AG04450 (cell line): ENCODE results near the gene ANTKMT. TPM values are rescaled to one million over a fixed set of nuclear protein-coding genes. Genes with fewer than 3 reads are reported as not detected.

Source experiments
- CTCF ChIA-PET: fragments of 300-600, 350-600 bp; formaldehyde crosslinking; extraction: SDS; loops from one replicate; lab custom pipeline; 2022; ENCODE audit warnings: antibody characterized with exemption, inconsistent platforms; lab: Charles Lee
- POLR2A ChIA-PET: fragments of 350-600 bp; formaldehyde crosslinking; extraction: SDS; loops from one replicate; lab custom pipeline; 2021; ENCODE audit warnings: antibody characterized with exemption, inconsistent platforms; lab: Yijun Ruan, JAX
- DNase-seq: peaks from one replicate; pipeline ENCODE4 v3.0.0-alpha.2; 2011; ENCODE audit warnings: low read depth, low spot score
- H3K27ac ChIP-seq: one replicate; pipeline ENCODE4 v1.5.1; 2012; ENCODE audit warnings: low read depth, low read length, control low read depth
- H3K27me3 ChIP-seq: one replicate; pipeline ENCODE4 v1.6.0; 2012; ENCODE audit warnings: low read length; ENCODE audit not compliant: control insufficient read depth, insufficient read depth
- H3K4me3 ChIP-seq: 2 replicates; pipeline ENCODE4 v1.5.1; 2011; ENCODE audit warnings: mild to moderate bottlenecking, low read depth, low read length, control low read depth
- H3K9me3 ChIP-seq: 2 replicates; pipeline ENCODE4 v1.5.1; 2012; ENCODE audit warnings: low read length; ENCODE audit not compliant: control insufficient read depth, insufficient read depth
- CTCF ChIP-seq: IDR thresholded peaks from 2 replicates; pipeline ENCODE4 v1.5.1; 2011; ENCODE audit warnings: low read depth, low read length, control low read depth, inconsistent platforms
- polyA plus RNA-seq: library from polyadenylated mRNA; depleted of rRNA; stranded (reverse); fragments of >200 nt; gene quantifications from 2 replicates; pipeline ENCODE4 v1.2.3, GENCODE V29; 2011

The ANTKMT gene
- polyA plus RNA-seq, 1 experiment = 5.3 TPM

GRCh38 chr16:763369-764183 lies 42.6 kb downstream of the ANTKMT start:
- TF ChIP-seq CTCF = no peak
- CTCF ChIA-PET = interaction anchor here (0.6 kb wide), 1 partner anchor 22 kb away, joined by 3 read pairs; no protein-coding TSS in a partner anchor
- no peak overlapping the region for H3K4me3 ChIP-seq
- no peak overlapping the region for H3K27ac ChIP-seq
- peaks cover 7% of the 10 kb centered on the region for H3K27me3 ChIP-seq
- DNase-seq = no peak
- H3K9me3 ChIP-seq = no peaks in the 10 kb centered on the region; the same call in 1 of the 2 replicates
- POLR2A ChIA-PET = interaction anchor here (1.6 kb wide), 1 partner anchor 15 kb away, joined by 3 read pairs; no protein-coding TSS in a partner anchor

GRCh38 chr16:764184-764750 lies 43.3 kb downstream of the ANTKMT start:
- Histone ChIP-seq H3K9me3 (no peaks in the 10 kb centered on the region; the same call in 1 of the 2 replicates), H3K27me3 (peaks cover 7% of the 10 kb centered on the region), H3K27ac (no peak overlapping the region), H3K4me3 (no peak overlapping the region)
- ChIA-PET POLR2A (no interaction called here), CTCF (no interaction called here)
- TF ChIP-seq CTCF = no peak
- no peak for DNase-seq

- Histone ChIP-seq H3K9me3 (no peaks in the 10 kb centered on the region; the same call in 1 of the 2 replicates), H3K4me3 (no peak overlapping the region), H3K27ac (no peak overlapping the region), H3K27me3 (peaks cover 5% of the 10 kb centered on the region)
- no peak for TF ChIP-seq CTCF
- no peak for DNase-seq
- ChIA-PET POLR2A (no interaction called here), CTCF (no interaction called here)
Observed at GRCh38 chr16:764848-765487, 44.0 kb downstream of the ANTKMT start.

GRCh38 chr16:765488-765865 lies 44.5 kb downstream of the ANTKMT start:
- no peak for TF ChIP-seq CTCF
- ChIA-PET CTCF (no interaction called here), POLR2A (no interaction called here)
- peaks cover 5% of the 10 kb centered on the region for H3K27me3 ChIP-seq
- H3K27ac ChIP-seq = no peak overlapping the region
- no peak for DNase-seq
- no peaks in the 10 kb centered on the region; the same call in 1 of the 2 replicates for H3K9me3 ChIP-seq
- no peak overlapping the region for H3K4me3 ChIP-seq
